H7 (cell line): ENCODE data around the gene CARD11. TPM values are rescaled to one million over a fixed set of nuclear protein-coding genes. Genes with fewer than 3 reads are reported as not detected.

ENCODE experiments used
- DNase-seq: peaks from one replicate; pipeline ENCODE4 v3.0.0; 2012
- H3K27me3 ChIP-seq: 2 replicates; pipeline ENCODE4 v1.6.0; 2011; ENCODE audit warnings: mild to moderate bottlenecking, low read length; ENCODE audit not compliant: control insufficient read depth, insufficient read depth
- H3K36me3 ChIP-seq: replicated peaks from 2 replicates; pipeline ENCODE4 v1.5.1; 2011; ENCODE audit warnings: low read length; ENCODE audit not compliant: control insufficient read depth, insufficient read depth
- H3K4me3 ChIP-seq: 2 replicates; pipeline ENCODE4 v1.5.1; 2011; ENCODE audit warnings: low read depth, mild to moderate bottlenecking, control low read depth, low read length, moderate library complexity; ENCODE audit not compliant: insufficient read depth
- total RNA-seq: library from RNA; depleted of rRNA; stranded (reverse); fragments of >200 nt; shearing (Covaris generic); gene quantifications from 2 replicates; pipeline ENCODE4 v1.2.3, GENCODE V29; 2014

Gene CARD11
- total RNA-seq, 1 experiment from 2014 or later, result 32.7 TPM

GRCh38 chr7:2872296-2872874, 171.3 kb downstream of the CARD11 start:
- no peak for DNase-seq
- Histone ChIP-seq H3K36me3 (no peaks in the 10 kb centered on the region), H3K27me3 (no peaks in the 10 kb centered on the region), H3K4me3 (no peak overlapping the region)

- peak; percentile 82 for DNase-seq
Observed at GRCh38 chr7:2870471-2870931, 173.2 kb downstream of the CARD11 start.

GRCh38 chr7:2869981-2870380, 173.7 kb downstream of the CARD11 start:
- Histone ChIP-seq H3K4me3 (no peak overlapping the region), H3K36me3 (no peaks in the 10 kb centered on the region), H3K27me3 (no peaks in the 10 kb centered on the region)
- DNase-seq, result peak; percentile 52

More at GRCh38 chr7:2870471-2870931, 173.2 kb downstream of the CARD11 start:
- H3K27me3 ChIP-seq, result no peaks in the 10 kb centered on the region
- no peak overlapping the region for H3K4me3 ChIP-seq
- no peaks in the 10 kb centered on the region for H3K36me3 ChIP-seq

GRCh38 chr7:2866601-2867000, 177.1 kb downstream of the CARD11 start:
- Histone ChIP-seq H3K27me3 (no peaks in the 10 kb centered on the region), H3K4me3 (no peak overlapping the region), H3K36me3 (no peaks in the 10 kb centered on the region)
- DNase-seq, result no peak

GRCh38 chr7:2864999-2865670, 178.5 kb downstream of the CARD11 start:
- DNase-seq, result peak; percentile 92
- H3K27me3 ChIP-seq, result no peaks in the 10 kb centered on the region
- H3K36me3 ChIP-seq, result no peaks in the 10 kb centered on the region
- H3K4me3 ChIP-seq, result no peak overlapping the region

- no peaks in the 10 kb centered on the region for H3K36me3 ChIP-seq
- no peaks in the 10 kb centered on the region for H3K27me3 ChIP-seq
- H3K4me3 ChIP-seq, result no peak overlapping the region
- no peak for DNase-seq
Observed at GRCh38 chr7:2864204-2864985, 179.3 kb downstream of the CARD11 start.

- no peaks in the 10 kb centered on the region for H3K36me3 ChIP-seq
- no peak overlapping the region for H3K4me3 ChIP-seq
- H3K27me3 ChIP-seq, result no peaks in the 10 kb centered on the region
- DNase-seq, result peak; percentile 49
Observed at GRCh38 chr7:2863461-2864066, 180.1 kb downstream of the CARD11 start.

GRCh38 chr7:2862831-2863361, 180.8 kb downstream of the CARD11 start:
- Histone ChIP-seq H3K27me3 (no peaks in the 10 kb centered on the region), H3K4me3 (no peak overlapping the region), H3K36me3 (no peaks in the 10 kb centered on the region)
- no peak for DNase-seq

- Histone ChIP-seq H3K36me3 (no peaks in the 10 kb centered on the region), H3K27me3 (no peaks in the 10 kb centered on the region), H3K4me3 (no peak overlapping the region)
- DNase-seq, result no peak
Observed at GRCh38 chr7:2861509-2861908, 182.2 kb downstream of the CARD11 start.

GRCh38 chr7:2860627-2861133, 183.0 kb downstream of the CARD11 start:
- H3K27me3 ChIP-seq, result no peaks in the 10 kb centered on the region
- no peak overlapping the region for H3K4me3 ChIP-seq
- no peaks in the 10 kb centered on the region for H3K36me3 ChIP-seq
- DNase-seq, result no peak

GRCh38 chr7:2859952-2860351, 183.7 kb downstream of the CARD11 start:
- Histone ChIP-seq H3K36me3 (no peaks in the 10 kb centered on the region), H3K27me3 (no peaks in the 10 kb centered on the region), H3K4me3 (no peak overlapping the region)
- no peak for DNase-seq

- no peak for DNase-seq
- no peaks in the 10 kb centered on the region for H3K36me3 ChIP-seq
Observed at GRCh38 chr7:2858621-2859020, 185.0 kb downstream of the CARD11 start.

GRCh38 chr7:2856388-2857169, 187.1 kb downstream of the CARD11 start:
- no peak overlapping the region for H3K4me3 ChIP-seq
- DNase-seq, result no peak
- H3K27me3 ChIP-seq, result no peaks in the 10 kb centered on the region; the same call in 1 of the 2 replicates
- no peaks in the 10 kb centered on the region for H3K36me3 ChIP-seq

More at GRCh38 chr7:2858621-2859020, 185.0 kb downstream of the CARD11 start:
- Histone ChIP-seq H3K4me3 (no peak overlapping the region), H3K27me3 (no peaks in the 10 kb centered on the region; the same call in 1 of the 2 replicates)
